DND-41 (cell line): ENCODE results near the gene TBC1D1.
A peak's percentile ranks its signal among the peaks of the same experiment; 100 is the strongest.
"Not testable (repeated sequence)": the region's sequence is repeated elsewhere in the genome, so short reads cannot be mapped to it uniquely, and the experiment has no call there.

Experiments used
- ATAC-seq: fragments of 200-7000 bp; cut with Tn5 transposase; 3 replicates; pipeline ENCODE4 v1.9.1; 2021; ENCODE audit warnings: low read depth; ENCODE audit not compliant: insufficient read depth
- DNase-seq: peaks from one replicate; pipeline ENCODE4 v3.0.0-alpha.2; 2020
- H2AFZ ChIP-seq: 2 replicates; pipeline ENCODE4 v1.6.0; 2012; ENCODE audit warnings: low read depth, low read length
- H3K27ac ChIP-seq: 2 replicates; pipeline ENCODE4 v1.5.1; 2012; ENCODE audit warnings: low read length, inconsistent platforms
- H3K27me3 ChIP-seq: fragments of 200-600 bp; sonication (generic); 2 replicates; pipeline ENCODE4 v1.6.0; 2012; ENCODE audit warnings: low read length, mild to moderate bottlenecking, inconsistent platforms; ENCODE audit not compliant: insufficient read depth, poor library complexity
- H3K36me3 ChIP-seq: 2 replicates; pipeline ENCODE4 v1.5.1; 2012; ENCODE audit warnings: low read length, inconsistent platforms; ENCODE audit not compliant: insufficient read depth
- H3K4me1 ChIP-seq: 2 replicates; pipeline ENCODE4 v1.5.1; 2012; ENCODE audit warnings: mild to moderate bottlenecking, low read length; ENCODE audit not compliant: insufficient read depth
- H3K4me2 ChIP-seq: 2 replicates; pipeline ENCODE4 v1.6.0; 2012; ENCODE audit warnings: mild to moderate bottlenecking, moderate library complexity, low read length, inconsistent platforms; ENCODE audit not compliant: insufficient read depth
- H3K4me3 ChIP-seq, 2 experiments: fragments of 200-600 bp in 1 of 2; shearing (Covaris generic) in 1 of 2; 2 replicates each; pipeline ENCODE4 v1.5.1; 2012 to 2016; ENCODE audit warnings: inconsistent platforms in 2 of 2, low read length in 2 of 2, mild to moderate bottlenecking in 2 of 2, low read depth in 1 of 2, moderate library complexity in 1 of 2
- H3K79me2 ChIP-seq: 2 replicates; pipeline ENCODE4 v1.6.0; 2012; ENCODE audit warnings: low read length, inconsistent platforms; ENCODE audit not compliant: insufficient read depth
- H3K9ac ChIP-seq: 2 replicates; pipeline ENCODE4 v1.6.0; 2012; ENCODE audit warnings: low read depth, mild to moderate bottlenecking, inconsistent platforms, low read length, moderate library complexity
- H3K9me3 ChIP-seq: 2 replicates; pipeline ENCODE4 v1.5.1; 2012; ENCODE audit warnings: low read length, moderate library complexity, mild to moderate bottlenecking, inconsistent platforms; ENCODE audit not compliant: insufficient read depth, severe bottlenecking
- H4K20me1 ChIP-seq: 2 replicates; pipeline ENCODE4 v1.6.0; 2012; ENCODE audit warnings: low read length; ENCODE audit not compliant: insufficient read depth
- CTCF ChIP-seq: IDR thresholded peaks from 2 replicates; pipeline ENCODE4 v1.5.1; 2012; ENCODE audit warnings: borderline replicate concordance, low read length, moderate library complexity, mild to moderate bottlenecking; ENCODE audit not compliant: poor library complexity, severe bottlenecking; ENCODE audit errors: extremely low read depth
- EZH2 ChIP-seq: IDR thresholded peaks from 3 replicates; pipeline ENCODE4 v1.6.1; 2012; ENCODE audit warnings: borderline replicate concordance, low read depth, mild to moderate bottlenecking, moderate library complexity, low read length, inconsistent platforms; ENCODE audit not compliant: severe bottlenecking

The TBC1D1 gene

GRCh38 chr4:37918653-37919052 lies 27.8 kb downstream of the TBC1D1 start:
- Histone ChIP-seq H3K36me3 (0 out of 2 replicates have a peak, but pooled peaks cover 6% of the 10 kb centered on the region), H3K4me1 (no peaks in the 10 kb centered on the region), H3K9ac (no peak overlapping the region), H4K20me1 (0 out of 2 replicates have a peak, but pooled peaks cover 4% of the 10 kb centered on the region), H3K27ac (no peak overlapping the region), H3K4me3 (no peak overlapping the region), H3K27me3 (no peaks in the 10 kb centered on the region), H3K9me3 (no peaks in the 10 kb centered on the region), H3K4me2 (no peak overlapping the region), H2AFZ (no peak overlapping the region), H3K79me2 (peaks cover 8% of the 10 kb centered on the region; the same call in 1 of the 2 replicates)
- TF ChIP-seq EZH2 = no peak
- no peak for TF ChIP-seq CTCF
- ATAC-seq (no peak), DNase-seq (no peak)

GRCh38 chr4:37922328-37922727 lies 31.4 kb downstream of the TBC1D1 start:
- Histone ChIP-seq H2AFZ (no peak overlapping the region), H3K4me3 (no peak overlapping the region), H3K9ac (no peak overlapping the region), H3K79me2 (peaks cover 13% of the 10 kb centered on the region; the same call in 1 of the 2 replicates), H3K4me2 (no peak overlapping the region), H3K27me3 (no peaks in the 10 kb centered on the region), H3K36me3 (0 out of 2 replicates have a peak, but pooled peaks cover 6% of the 10 kb centered on the region), H3K27ac (no peak overlapping the region), H3K4me1 (no peaks in the 10 kb centered on the region), H3K9me3 (no peaks in the 10 kb centered on the region), H4K20me1 (peaks cover 14% of the 10 kb centered on the region; the same call in 1 of the 2 replicates)
- ATAC-seq = peak; percentile 50; the same call in 1 of the 3 replicates
- no peak for DNase-seq
- TF ChIP-seq EZH2 (no peak), CTCF (no peak)

GRCh38 chr4:37923089-37923488 lies 32.2 kb downstream of the TBC1D1 start:
- H2AFZ ChIP-seq, H3K4me2 ChIP-seq, H3K9ac ChIP-seq, H3K27ac ChIP-seq, H3K27me3 ChIP-seq, ATAC-seq, H3K4me1 ChIP-seq, H3K79me2 ChIP-seq, H3K4me3 ChIP-seq, H3K9me3 ChIP-seq, DNase-seq, H3K36me3 ChIP-seq: not testable (repeated sequence)
- H4K20me1 ChIP-seq = peaks cover 19% of the 10 kb centered on the region; the same call in 1 of the 2 replicates

GRCh38 chr4:37924946-37925345 lies 34.1 kb downstream of the TBC1D1 start:
- no peak overlapping the region for H3K4me2 ChIP-seq
- no peaks in the 10 kb centered on the region for H3K27me3 ChIP-seq
- H3K4me1 ChIP-seq = no peaks in the 10 kb centered on the region
- H3K79me2 ChIP-seq = peaks cover 9% of the 10 kb centered on the region; the same call in 1 of the 2 replicates
- H3K9ac ChIP-seq = no peak overlapping the region
- no peak overlapping the region for H3K4me3 ChIP-seq
- H3K27ac ChIP-seq = no peak overlapping the region
- TF ChIP-seq CTCF (no peak), EZH2 (no peak)
- ATAC-seq (no peak), DNase-seq (no peak)
- 0 out of 2 replicates have a peak, but pooled peaks cover 6% of the 10 kb centered on the region for H3K36me3 ChIP-seq
- no peak overlapping the region for H2AFZ ChIP-seq
- peaks cover 19% of the 10 kb centered on the region; the same call in 1 of the 2 replicates for H4K20me1 ChIP-seq
- no peaks in the 10 kb centered on the region for H3K9me3 ChIP-seq
